Activated T-cell treated with anti-CD3 and anti-CD28 coated beads for 24 hours (primary cell): ENCODE measurements around the gene TKTL2.
"Not testable (repeated sequence)": the region's sequence is repeated elsewhere in the genome, so short reads cannot be mapped to it uniquely, and the experiment has no call there.

Experiments used
- DNase-seq: peaks from one replicate; pipeline ENCODE4 v3.0.0-alpha.2; 2020; ENCODE audit warnings: low read depth

The TKTL2 gene

GRCh38 chr4:163447023-163447422 is 26.5 kb downstream of the TKTL2 start:
- not testable (repeated sequence) for DNase-seq

GRCh38 chr4:163440040-163440439 is 33.5 kb downstream of the TKTL2 start:
- no peak for DNase-seq
